Hematopoietic multipotent progenitor cell (in vitro differentiated cells): ENCODE data around the gene NR2F1-AS1. TPM values are rescaled to one million over a fixed set of nuclear protein-coding genes. Genes with fewer than 3 reads are reported as not detected.

Source experiments
- DNase-seq, 3 donors: peaks; one replicate each; pipeline ENCODE4 v3.0.0-alpha.2; 2011 to 2015; ENCODE audit warnings: low read depth in 2 of 3, low spot score in 2 of 3
- total RNA-seq: library from RNA; depleted of rRNA; stranded (reverse); fragments of >200 nt; gene quantifications from one replicate; pipeline ENCODE4 v1.2.3, GENCODE V29; 2012

Gene NR2F1-AS1
- total RNA-seq, 1 donor = not detected

DNA sequence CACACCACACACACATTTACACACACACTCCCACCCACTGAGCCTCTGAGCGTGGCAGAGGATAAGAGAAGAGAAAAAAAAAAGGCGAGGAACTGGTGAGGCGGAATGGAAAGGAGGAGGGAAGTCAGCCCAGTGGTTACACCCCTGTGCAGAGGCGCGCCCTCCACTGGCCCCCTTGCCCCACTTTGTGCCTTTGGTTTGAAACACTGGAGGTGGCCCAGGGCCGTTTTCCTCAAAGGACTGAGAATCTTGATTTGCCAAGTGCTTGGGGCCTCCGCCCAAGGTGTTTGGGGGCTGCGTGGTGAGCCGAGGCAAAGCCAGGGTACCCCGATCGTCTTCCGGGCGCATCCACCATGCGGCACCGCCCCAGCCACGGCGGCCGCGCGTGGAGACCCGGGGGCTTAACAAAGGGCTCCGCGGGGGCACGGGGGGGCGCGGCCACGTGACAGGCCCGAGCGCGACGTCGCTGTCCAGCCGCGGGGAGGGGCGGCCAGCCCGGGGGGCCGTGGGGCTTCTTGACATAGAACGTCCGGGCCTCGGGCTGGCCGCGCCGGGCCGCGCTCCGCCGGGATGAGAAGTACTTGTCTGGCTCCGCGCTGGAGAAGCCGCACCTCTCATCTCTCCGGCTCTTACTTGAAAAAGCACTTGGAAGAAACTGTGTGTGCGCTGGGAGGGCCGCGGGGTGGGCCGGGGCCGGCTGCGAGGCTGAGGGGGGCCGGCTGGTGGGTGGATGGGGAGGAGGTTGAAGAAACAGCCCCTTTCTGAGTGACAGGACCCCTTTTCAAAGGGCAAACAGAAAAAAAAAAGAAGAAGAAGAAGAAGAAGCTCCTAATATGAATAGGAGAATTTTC is 23.0 kb upstream of the NR2F1-AS1 start:
- no peak for DNase-seq

DNA sequence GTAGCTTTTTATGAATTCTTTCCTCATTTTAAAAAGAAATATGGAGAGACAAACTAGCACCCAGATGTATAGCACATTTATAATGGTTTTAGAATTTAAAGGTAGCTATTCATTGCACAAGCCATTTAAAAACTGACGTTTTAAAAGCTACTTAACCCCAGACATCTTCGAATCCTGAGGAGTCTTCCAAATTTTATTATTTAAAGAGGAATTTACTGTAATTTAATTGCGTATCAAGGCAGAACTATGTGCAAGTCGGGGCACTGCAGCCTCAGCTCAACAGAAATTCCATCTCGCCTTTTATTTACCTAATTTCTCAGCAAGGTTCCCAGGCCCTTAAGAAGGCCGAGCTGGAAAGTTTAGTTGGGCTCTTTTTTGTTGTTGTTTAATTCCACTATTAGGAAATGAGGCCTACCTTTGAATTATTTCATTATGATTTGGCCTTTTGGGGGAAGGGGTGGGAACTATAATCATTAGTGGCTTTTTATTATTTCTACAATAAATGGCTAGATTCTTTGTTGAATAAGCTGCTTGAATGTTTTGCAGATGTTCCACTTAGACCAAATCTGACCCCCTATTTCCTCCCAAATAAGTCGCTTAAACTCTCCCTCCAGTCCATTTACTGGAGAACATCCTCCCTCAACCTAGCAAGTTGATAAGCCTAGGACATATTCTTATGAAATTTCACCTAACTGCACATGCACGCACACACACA is 22.2 kb upstream of the NR2F1-AS1 start:
- no peak for DNase-seq

DNA sequence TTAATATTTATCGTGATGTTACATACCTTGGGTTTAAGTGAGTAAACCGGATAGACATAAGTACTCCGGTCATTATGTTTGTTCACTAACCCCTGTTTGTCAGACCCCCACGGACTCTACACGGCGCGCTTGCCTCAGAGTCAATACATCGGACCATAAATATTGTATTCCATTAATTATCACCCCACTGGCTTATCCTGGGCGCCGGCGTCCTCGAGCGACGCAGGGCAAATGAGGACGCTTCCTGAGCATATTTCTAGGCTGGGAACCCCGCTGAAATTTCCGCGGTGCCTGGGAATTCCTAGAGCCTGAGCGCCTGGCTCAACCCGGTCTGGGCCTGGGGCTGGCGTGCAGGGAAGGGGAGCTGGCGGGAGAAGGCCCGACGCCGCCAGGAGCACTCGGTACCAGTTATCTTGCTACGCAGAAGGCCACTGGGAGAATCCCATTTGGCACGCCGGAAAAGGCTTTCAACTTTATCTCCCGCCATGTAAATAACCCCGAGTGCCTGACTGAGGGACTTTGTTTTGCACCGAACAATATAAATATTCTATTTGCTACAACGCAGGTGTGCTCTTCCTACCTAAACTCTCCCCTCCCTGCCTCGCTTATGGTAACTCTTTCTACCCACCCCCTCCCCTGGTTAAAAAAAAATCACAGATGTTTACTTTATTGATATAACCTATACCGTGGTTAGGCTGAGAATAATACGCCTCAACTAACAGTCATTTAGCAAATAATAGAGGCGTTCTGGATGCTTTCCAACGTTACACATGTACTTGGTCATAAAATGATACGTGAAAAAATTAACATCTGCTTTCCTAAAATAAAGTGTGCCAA is 21.4 kb upstream of the NR2F1-AS1 start:
- no peak for DNase-seq

DNA sequence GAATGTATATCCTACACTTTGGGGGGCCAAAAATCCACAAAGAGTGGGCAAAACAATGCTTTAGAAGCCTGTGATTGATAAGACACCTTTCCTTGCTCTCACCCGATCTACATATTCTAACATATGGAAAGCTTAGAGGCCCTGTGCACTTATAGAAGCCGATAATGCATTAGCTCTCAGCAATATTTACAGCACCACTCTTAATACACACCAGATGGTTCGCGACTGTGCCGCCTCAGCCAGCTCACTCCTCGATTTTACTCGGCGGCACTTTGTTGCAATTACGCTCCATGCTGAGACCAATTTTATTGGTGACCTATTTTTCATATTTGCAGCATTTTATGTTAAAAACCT is 20.8 kb upstream of the NR2F1-AS1 start:
- no peak for DNase-seq

DNA sequence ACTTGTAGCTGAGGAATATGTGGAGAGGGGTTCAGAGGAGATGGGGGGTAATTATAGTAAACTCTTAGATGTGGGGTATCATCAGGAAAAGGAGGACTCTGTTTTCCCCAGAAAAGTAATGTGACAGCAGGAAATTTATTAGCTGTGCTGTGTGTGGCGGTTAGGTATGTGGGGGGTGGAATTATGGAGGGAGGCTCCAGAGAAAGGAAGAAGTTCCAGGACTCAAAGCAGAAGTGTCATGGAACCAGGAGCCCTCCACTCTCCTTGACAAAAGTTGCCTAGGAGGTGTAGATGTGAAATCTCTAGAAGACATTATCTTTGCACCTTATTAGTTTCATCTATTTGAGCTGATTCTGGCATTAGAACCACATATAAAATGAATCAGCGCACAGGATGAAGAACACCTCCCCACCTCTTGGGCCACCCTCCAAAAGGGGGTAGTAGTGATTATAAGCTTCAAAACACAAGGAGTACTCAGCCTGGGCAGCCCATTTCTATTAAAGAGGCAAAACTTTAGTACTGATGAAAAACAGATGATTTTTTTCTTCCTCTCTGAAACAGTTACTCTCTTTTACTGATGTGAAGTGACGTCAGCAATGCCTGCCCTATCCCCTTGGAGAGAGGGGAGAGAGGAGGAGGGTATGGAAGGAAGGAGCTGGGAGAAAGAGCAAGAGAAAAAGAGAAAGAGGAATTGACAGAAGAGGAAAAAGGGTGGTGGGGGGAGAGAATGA is 20.2 kb upstream of the NR2F1-AS1 start:
- no peak for DNase-seq

DNA sequence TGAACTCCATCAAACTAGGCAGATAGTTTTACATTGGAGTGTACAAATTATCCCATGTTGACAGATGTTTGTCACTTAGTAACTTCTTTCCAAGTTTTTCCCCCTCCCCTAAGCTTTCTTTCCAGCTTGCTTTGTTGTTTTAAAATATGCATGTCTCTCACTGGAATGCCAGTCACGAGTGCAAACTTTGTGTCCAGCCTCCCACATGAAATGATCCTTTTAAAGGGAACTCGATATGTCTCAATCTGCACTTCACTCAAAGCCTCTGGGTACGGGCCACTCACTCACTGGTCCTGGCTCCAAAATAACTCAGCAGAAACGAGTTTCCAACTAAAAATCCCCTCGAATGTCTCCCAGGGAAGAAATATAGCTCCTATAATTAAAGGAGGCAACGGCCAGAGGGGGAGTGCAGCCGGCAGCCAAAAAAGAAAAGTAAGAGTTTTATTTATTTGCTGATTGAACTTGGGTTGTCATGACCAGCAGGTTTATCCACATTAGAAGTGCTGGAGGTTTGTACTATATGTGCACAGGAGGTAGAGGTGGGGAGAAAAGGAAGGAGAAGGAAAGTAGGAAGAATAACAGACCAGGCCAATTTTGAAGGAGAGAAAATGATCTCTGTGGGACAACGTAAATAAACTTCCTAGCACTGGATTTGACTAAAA is 19.5 kb upstream of the NR2F1-AS1 start:
- DNase-seq = peak in 1 of 3 donors; percentile 18

DNA sequence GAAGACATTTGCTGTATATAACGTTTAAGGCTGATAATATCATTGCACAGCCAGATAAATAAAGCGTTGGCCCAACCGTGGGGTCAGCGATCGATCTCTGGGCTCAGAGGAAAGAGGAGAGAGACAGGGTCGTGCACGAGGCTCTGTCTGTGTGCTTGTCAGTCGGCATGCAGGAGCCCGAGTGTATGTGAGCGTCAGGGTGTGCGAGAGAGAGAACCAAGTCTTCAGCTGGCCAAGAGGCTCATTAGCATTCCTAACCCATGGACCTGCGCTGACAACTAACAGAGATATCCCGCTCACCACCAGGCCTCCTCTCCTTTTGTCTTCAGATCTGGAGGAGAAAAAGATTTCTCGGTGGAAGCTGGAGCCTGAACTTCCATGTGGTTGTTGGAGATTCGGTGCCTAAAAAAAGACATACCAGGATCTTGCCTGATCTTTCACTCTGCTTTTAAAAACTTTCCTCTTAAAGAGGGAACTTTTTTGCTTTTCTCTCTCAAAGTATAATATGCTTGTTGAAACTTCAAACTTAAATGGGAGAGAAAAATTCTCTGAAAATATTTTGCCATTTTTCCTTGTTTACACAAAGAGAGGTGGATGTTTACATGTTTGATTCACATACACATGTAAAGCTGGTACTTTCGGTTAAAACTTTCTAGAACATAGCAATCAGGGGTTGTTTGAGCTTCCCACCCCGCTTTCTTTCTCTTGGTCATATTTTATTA is 18.5 kb upstream of the NR2F1-AS1 start:
- DNase-seq = no peak

DNA sequence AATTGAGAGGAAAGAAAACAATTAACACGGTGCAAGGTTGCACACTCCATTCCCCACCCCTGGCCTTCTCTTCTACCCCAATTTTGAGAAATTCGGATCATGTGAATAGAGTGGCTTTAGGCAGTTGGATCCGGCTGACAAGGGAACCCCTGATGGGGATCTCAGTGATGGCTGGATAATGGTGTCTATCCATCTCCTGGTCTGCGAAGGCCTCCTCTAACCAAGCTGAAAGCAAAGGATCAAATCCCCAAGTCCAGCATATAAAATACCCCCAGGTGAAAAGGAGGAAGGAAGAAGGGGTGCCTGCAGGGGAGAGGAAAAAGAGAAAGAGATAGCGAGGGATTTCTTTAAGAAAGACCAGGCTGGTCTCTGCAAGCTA is 18.0 kb upstream of the NR2F1-AS1 start:
- DNase-seq = no peak

DNA sequence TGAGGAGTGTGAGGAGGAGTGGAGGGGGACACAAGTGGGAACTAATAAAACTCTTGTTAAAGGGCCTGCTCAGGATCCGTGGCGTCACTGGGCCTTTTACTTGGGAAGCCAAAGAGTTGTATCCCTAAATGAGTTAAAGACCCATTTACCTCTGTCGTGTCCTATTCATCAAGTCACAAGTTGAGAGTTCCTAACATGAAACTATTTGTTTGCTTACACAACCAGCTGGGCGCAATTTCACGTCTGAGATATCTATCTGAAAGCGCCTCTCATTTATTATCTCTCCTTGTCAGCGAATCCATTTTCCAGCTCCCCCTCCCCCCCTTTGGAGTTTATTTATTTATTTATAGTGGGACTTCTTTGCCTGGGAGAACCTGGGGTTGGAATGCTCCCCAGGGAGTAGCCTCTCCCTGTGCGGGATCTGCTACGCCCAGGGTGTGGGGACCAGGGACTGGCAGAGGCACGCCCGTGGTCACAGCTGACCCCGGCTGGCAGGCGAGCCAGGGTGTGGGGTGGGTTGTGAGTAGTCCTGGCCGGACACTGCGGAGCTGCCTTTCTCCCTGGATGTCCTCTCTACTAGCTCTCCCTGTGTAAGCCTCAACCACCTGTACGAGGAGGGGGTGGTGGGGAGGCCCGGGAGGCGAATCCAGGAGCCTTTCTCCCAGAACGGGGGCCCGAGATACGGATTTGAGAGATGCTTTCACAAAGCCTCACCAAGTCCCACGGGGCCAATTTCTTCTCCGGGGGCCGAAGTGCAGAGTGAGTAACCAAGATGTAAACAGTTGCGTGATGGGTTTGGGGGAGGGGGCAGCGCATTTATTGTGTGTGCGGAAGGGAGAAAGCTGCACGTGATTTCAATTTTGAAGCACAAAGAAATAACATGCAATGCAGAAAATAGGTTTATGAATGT is 17.3 kb upstream of the NR2F1-AS1 start:
- DNase-seq = no peak

DNA sequence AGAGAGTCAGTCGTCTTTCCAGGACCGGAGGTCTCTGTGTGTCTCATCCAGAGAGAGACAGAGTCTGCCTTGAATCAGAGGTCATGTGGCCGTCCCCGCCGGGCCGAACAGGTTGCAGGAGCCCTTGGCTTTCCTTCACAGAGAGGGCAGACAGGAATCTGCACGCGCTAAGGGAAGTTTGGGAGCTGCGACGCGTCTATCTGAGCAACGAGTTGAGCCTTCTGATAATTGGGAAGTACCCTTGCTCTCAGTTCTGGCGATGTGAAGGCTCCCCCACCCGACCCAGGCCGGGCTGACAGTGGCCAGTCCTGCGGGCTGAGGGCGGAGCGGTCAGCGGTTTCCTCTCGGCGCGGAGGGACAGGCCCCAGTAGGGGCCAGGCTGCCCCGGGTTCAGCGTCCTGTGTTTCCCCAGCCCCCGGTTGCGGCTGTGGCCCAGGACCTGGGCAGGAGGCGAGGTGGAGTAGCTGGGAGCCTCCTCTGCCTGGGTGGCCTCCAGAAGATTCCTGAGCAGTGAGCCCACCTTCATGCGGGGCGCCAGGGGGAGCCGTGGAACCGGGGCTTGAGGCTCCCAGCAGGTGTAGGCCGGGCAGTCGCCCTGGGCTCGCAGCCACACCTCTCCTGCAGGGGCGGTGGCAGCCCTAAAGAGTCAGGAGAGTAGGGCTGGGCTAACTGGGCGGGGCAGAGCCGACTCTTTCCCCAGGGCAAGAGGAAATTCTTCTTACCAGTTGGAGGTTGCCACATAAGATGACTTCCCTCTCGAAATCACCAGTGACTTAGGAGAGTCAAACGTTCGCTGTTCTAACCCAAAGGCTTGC is 15.9 kb upstream of the NR2F1-AS1 start:
- no peak for DNase-seq

DNA sequence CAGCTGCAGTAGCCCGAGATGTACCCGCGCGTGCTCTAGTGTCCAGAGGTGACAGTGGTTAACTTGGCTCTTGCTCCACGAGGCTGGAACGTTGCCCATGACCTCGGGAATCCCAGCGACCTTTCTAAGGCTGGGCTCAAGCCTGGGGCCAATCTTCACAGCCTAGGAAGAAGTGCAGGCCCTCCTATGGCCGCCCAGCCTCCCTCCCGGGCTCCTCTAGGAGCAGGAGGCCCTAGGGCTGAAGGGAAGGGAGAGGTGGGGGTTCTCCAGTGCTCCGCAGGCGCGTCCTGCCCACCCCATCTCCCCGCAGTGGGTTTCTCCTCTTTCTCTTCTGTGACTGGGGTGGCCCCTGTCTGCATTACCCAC is 15.3 kb upstream of the NR2F1-AS1 start:
- DNase-seq = no peak

DNA sequence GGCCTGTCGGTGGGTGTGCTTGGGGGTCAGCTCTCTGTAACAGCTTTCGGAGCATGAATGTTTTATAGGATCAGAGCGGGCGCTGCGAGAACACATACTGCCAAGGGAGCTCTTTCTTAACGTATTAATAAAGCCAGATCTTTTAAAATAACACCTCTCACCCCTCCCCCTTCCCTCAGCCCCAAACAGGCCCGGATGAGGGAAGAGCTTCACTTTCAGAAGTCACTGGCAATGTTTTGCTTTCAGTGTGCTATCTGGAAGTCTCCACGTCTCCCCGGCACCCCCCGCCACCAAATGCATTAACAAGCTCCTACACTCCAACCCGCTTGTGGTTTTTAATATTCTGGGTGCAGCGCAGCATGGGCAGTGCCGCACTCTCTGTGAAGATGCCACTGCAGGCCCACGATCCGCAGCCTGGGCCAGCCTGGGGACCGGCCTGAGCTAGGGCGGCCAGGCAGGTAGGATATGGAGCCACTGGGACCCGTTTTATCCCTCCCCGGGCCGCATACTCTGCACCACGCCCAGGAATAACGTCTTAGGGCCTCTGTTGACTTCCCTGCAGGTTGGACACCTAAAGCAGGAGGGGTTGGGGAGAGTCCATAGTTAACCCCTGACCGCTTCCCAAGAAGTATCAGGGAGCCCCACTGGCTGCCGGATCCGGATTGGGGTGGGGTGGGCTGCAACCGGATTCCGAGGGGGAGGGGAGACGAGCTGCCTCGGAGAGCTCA is 14.6 kb upstream of the NR2F1-AS1 start:
- no peak for DNase-seq

DNA sequence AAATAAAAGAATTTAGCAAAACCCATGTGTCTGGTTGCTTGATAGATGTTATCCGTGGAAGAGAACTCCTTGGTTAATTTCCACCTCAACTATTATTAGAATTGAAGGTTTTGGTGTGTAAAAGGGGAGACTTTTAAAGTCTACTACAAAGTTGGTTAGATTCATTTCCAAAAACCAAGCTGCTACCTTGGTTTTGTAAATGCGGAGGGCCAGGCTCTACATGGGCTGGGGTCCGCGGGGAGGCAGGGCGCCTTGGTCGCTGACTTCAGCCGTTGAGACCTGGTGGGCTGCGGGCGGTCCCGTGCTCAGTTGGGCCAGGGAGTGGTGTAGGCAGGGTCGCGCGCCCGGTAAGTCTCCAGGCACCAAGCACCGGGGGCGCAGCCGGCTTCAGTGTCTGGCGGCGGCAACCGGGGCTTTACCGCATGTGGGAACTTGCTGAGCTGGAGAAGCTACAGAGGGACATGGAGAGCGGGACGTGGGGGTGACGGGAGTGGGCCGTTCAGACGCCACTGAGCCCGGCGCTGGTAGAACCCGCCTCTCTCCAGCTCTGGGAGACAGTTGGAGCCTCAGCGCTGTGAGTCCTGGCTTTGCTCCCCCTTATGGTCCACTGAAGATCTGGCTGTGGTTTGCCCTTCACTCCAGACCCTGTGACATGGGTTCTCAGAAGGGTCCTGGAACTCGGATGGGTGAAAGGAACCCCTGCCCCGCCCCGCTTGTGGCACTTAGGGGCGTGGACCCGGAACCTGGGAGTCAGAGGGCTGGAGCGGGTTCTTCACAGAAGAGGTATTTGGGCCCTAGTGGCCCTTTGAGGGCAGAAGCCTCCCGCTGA is 13.8 kb upstream of the NR2F1-AS1 start:
- DNase-seq = no peak

DNA sequence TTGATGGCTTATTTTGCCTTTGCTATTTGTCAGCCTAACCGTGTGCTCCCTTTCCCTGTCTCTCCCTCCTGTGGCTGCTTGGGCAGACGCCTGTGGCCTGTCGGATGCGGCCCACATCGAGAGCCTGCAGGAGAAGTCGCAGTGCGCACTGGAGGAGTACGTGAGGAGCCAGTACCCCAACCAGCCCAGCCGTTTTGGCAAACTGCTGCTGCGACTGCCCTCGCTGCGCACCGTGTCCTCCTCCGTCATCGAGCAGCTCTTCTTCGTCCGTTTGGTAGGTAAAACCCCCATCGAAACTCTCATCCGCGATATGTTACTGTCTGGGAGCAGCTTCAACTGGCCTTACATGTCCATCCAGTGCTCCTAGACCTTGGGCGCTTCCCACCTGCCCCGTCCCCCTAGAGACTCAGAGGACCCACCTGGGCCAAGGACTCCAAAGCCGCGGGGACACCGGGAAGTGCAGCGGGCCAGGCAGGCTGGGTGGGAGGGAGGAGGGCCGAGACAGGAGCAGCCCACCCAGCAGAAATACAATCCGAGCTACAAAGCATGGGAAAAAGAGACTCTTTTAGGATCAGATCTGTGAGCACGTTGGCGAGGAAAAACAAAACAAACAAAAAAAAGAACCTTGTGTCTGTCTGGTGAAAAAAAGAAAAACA is 12.6 kb upstream of the NR2F1-AS1 start:
- no peak for DNase-seq

DNA sequence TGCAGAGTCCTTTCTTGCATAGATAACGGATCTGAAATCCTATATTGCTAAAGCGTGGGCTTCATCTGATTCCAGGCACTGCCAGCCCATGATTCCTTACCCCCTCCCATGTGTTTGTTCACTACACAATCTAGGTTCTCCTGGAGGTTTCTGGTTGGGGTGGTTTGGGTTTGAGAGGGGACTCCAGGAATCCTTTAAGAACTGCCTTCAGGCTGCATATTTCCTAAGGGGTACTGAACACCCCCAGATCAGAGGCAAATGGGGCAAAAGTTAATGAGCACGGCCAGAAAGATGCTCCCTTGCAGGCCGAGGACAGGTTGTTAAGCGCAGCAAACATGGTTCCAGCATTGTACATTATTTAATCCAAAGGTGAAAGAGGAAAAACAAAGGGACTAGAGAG is 11.9 kb upstream of the NR2F1-AS1 start:
- no peak for DNase-seq
